SK-N-SH treated with all-trans-retinoic acid at 6 μM for 48 hours (cell line): Measurements from ENCODE around the gene TRIM2.

ENCODE experiments used
- ATAC-seq: fragments of 200-7000 bp; cut with Tn5 transposase; 3 replicates; pipeline ENCODE4 v1.9.1; 2020; ENCODE audit warnings: mild to moderate bottlenecking, moderate library complexity
- ARNTL ChIP-seq: fragments of 450-650 bp; formaldehyde crosslinking; IDR thresholded peaks from 2 replicates; pipeline ENCODE4 v1.5.0; 2020; ENCODE audit warnings: low read depth, mild to moderate bottlenecking, moderate library complexity, borderline replicate concordance
- BACH2 ChIP-seq: fragments of 250-450 bp; sonication (Bioruptor Pico); IDR thresholded peaks from 2 replicates; pipeline ENCODE4 v1.9.0; 2021; ENCODE audit warnings: mild to moderate bottlenecking, borderline replicate concordance
- CREB5 ChIP-seq: fragments of 250-450 bp; sonication (Bioruptor Pico); IDR thresholded peaks from 2 replicates; pipeline ENCODE4 v1.5.1; 2020; ENCODE audit warnings: low read depth, mild to moderate bottlenecking, moderate library complexity
- CSDC2 ChIP-seq: fragments of 250-450 bp; sonication (Bioruptor Pico); IDR thresholded peaks from 2 replicates; pipeline ENCODE4 v1.5.0; 2020; ENCODE audit warnings: mild to moderate bottlenecking, moderate library complexity
- ESRRG ChIP-seq: fragments of 250-450 bp; sonication (Bioruptor Pico); IDR thresholded peaks from 2 replicates; pipeline ENCODE4 v1.6.1; 2021; ENCODE audit warnings: mild to moderate bottlenecking
- GLIS3 ChIP-seq: fragments of 250-450 bp; sonication (Bioruptor Pico); IDR thresholded peaks from 2 replicates; pipeline ENCODE4 v1.5.0; 2020; ENCODE audit warnings: mild to moderate bottlenecking, moderate library complexity
- ISL1 ChIP-seq: fragments of 250-450 bp; sonication (Bioruptor Pico); IDR thresholded peaks from 2 replicates; pipeline ENCODE4 v2.1.2; 2022; ENCODE audit warnings: mild to moderate bottlenecking, moderate library complexity
- OSR1 ChIP-seq: fragments of 250-450 bp; sonication (Bioruptor Pico); IDR thresholded peaks from 2 replicates; pipeline ENCODE4 v1.8.0; 2022; ENCODE audit warnings: moderate library complexity, mild to moderate bottlenecking, inconsistent platforms
- POU6F1 ChIP-seq: fragments of 250-450 bp; sonication (Bioruptor Pico); IDR thresholded peaks from 2 replicates; pipeline ENCODE4 v1.8.0; 2021; ENCODE audit warnings: low read depth, mild to moderate bottlenecking, moderate library complexity, borderline replicate concordance
- PPARA ChIP-seq: fragments of 250-450 bp; sonication (Bioruptor Pico); IDR thresholded peaks from 2 replicates; pipeline ENCODE4 v1.5.0; 2020; ENCODE audit warnings: mild to moderate bottlenecking, borderline replicate concordance
- RARB ChIP-seq: fragments of 250-450 bp; sonication (Bioruptor Pico); IDR thresholded peaks from 2 replicates; pipeline ENCODE4 v1.8.0; 2021; ENCODE audit warnings: mild to moderate bottlenecking, moderate library complexity
- SNAI2 ChIP-seq: fragments of 250-450 bp; sonication (Bioruptor Pico); IDR thresholded peaks from 2 replicates; pipeline ENCODE4 v1.5.0; 2020; ENCODE audit warnings: mild to moderate bottlenecking, moderate library complexity
- TOX ChIP-seq: fragments of 250-450 bp; sonication (Bioruptor Pico); IDR thresholded peaks from 2 replicates; pipeline ENCODE4 v1.8.0; 2021; ENCODE audit warnings: mild to moderate bottlenecking, moderate library complexity, borderline replicate concordance
- TSHZ2 ChIP-seq: fragments of 250-450 bp; sonication (Bioruptor Pico); IDR thresholded peaks from 2 replicates; pipeline ENCODE4 v1.5.0; 2020; ENCODE audit warnings: mild to moderate bottlenecking, moderate library complexity
- ZC3H10 ChIP-seq: fragments of 250-450 bp; sonication (Bioruptor Pico); IDR thresholded peaks from 2 replicates; pipeline ENCODE4 v1.5.1; 2021; ENCODE audit warnings: mild to moderate bottlenecking, moderate library complexity
- ZFP3 ChIP-seq: fragments of 250-450 bp; sonication (Bioruptor Pico); IDR thresholded peaks from 2 replicates; pipeline ENCODE4 v1.5.0; 2020; ENCODE audit warnings: mild to moderate bottlenecking, moderate library complexity
- ZFP30 ChIP-seq: fragments of 450-650 bp; formaldehyde crosslinking; IDR thresholded peaks from 2 replicates; pipeline ENCODE4 v1.5.0; 2022; ENCODE audit warnings: mild to moderate bottlenecking, moderate library complexity
- ZNF565 ChIP-seq: fragments of 450-650 bp; formaldehyde crosslinking; conservative IDR thresholded peaks from 2 replicates; pipeline ENCODE4 v1.5.0; 2020; ENCODE audit warnings: low read depth, mild to moderate bottlenecking, moderate library complexity
- ZNF70 ChIP-seq: fragments of 450-650 bp; formaldehyde crosslinking; IDR thresholded peaks from 2 replicates; pipeline ENCODE4 v1.5.0; 2020; ENCODE audit warnings: mild to moderate bottlenecking, moderate library complexity
- ZNF8 ChIP-seq: fragments of 450-650 bp; formaldehyde crosslinking; IDR thresholded peaks from 2 replicates; pipeline ENCODE4 v1.5.0; 2020; ENCODE audit warnings: mild to moderate bottlenecking, moderate library complexity
- TF ChIP-seq, protein P1 (sequence below): fragments of 250-450 bp; sonication (Bioruptor Pico); IDR thresholded peaks from 2 replicates; pipeline ENCODE4 v1.8.0; 2020; ENCODE audit warnings: mild to moderate bottlenecking, moderate library complexity, borderline replicate concordance

TRIM2 gene

GRCh38 chr4:153243468-153243867 is 39.2 kb downstream of the TRIM2 start (continued):
- TF ChIP-seq, protein P1, sequence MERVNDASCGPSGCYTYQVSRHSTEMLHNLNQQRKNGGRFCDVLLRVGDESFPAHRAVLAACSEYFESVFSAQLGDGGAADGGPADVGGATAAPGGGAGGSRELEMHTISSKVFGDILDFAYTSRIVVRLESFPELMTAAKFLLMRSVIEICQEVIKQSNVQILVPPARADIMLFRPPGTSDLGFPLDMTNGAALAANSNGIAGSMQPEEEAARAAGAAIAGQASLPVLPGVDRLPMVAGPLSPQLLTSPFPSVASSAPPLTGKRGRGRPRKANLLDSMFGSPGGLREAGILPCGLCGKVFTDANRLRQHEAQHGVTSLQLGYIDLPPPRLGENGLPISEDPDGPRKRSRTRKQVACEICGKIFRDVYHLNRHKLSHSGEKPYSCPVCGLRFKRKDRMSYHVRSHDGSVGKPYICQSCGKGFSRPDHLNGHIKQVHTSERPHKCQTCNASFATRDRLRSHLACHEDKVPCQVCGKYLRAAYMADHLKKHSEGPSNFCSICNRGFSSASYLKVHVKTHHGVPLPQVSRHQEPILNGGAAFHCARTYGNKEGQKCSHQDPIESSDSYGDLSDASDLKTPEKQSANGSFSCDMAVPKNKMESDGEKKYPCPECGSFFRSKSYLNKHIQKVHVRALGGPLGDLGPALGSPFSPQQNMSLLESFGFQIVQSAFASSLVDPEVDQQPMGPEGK (CRISPR knock-in tag): no peak
- no peak for TF ChIP-seq GLIS3 (CRISPR knock-in tag)
- no peak for TF ChIP-seq CSDC2 (CRISPR knock-in tag)
- TF ChIP-seq ZFP30: no peak

GRCh38 chr4:153244969-153245368 is 40.7 kb downstream of the TRIM2 start:
- TF ChIP-seq ZNF8 (no peak), ISL1 (CRISPR knock-in tag) (no peak), ZC3H10 (no peak), CSDC2 (CRISPR knock-in tag) (no peak), ESRRG (CRISPR knock-in tag) (no peak), GLIS3 (CRISPR knock-in tag) (no peak), CREB5 (CRISPR knock-in tag) (no peak), OSR1 (CRISPR knock-in tag) (no peak), ZFP30 (no peak), SNAI2 (CRISPR knock-in tag) (no peak), ARNTL (CRISPR knock-in tag) (no peak), TOX (CRISPR knock-in tag) (no peak), BACH2 (no peak), PPARA (CRISPR knock-in tag) (no peak), ZNF565 (no peak), TSHZ2 (no peak)
- TF ChIP-seq, protein P1 (CRISPR knock-in tag): no peak
- no peak for ATAC-seq

DNA sequence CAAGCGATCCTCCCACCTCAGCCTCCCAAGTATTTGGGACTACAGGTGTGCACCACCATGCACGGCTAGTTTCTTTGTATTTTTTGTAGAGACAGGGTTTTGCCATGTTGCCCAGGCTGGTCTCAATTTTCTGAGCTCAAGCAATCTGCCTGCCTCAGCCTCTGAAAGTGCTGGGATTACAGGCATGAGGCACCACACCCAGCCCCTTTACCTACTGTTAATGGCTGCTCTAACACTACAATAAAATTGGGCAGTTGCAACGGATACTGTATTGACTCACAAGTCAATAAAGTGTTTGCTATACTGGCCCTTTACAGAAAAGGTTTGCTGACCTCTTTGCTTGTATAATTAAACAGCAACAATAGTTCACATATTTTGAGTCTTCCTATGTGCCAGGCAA is 41.5 kb downstream of the TRIM2 start:
- TF ChIP-seq RARB (CRISPR knock-in tag) (no peak), POU6F1 (CRISPR knock-in tag) (no peak), ZFP3 (no peak), ISL1 (CRISPR knock-in tag) (no peak), ZNF70 (CRISPR knock-in tag) (no peak), TOX (CRISPR knock-in tag) (no peak), ZFP30 (no peak), SNAI2 (CRISPR knock-in tag) (no peak)
- ATAC-seq: no peak
